ENCODE data around the gene RASL11B.

Gene RASL11B

DNA sequence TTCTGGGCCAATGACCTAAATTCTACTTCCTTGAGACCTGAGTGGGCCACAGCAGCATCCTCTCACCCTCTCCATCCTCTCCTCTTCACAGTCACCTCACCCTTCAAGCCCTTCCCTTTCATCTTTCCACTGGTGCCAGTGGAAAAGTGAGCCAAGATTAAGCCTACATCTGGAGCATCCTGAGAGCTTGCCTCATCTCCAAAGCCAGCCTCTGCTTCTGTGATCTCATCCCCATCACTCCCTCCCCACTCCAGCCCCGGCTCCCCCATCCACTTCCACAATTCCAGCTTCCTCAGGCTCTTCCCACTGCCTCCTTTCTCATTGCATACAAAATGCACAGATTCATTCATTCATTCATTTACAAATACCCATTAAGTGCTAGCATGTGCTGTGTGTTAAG is 10.1 kb upstream of the RASL11B start:
- no peak overlapping the region for H3K4me2 ChIP-seq

DNA sequence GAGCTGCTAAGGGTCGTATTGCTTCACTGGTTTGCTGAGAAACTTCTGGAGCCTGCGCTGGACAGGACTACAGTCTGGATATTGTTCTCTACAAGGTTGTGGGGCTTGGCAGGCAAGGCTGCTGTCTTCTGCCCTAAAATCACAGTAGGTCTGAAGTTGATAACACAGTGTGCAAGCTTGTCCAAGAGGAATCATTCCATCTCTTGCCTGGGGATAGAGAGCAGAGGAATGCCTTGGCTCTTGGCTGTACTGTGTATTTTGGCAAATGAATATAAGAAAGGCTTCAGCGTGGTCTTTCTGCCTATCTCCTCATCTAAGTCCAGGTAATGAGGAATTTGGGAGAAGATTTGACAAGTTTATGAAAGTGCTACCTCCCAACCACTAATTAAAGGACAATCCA is 9.4 kb upstream of the RASL11B start:
- Histone ChIP-seq H3K9ac (no peak overlapping the region), H3K36me3 (ENCODE audit: insufficient read depth) (no peaks in the 10 kb centered on the region), H3K27me3 (ENCODE audit: insufficient read depth, low read depth) (no peaks in the 10 kb centered on the region), H3K4me3 (IDR thresholded peaks at IDR 0.05; ENCODE audit: insufficient read depth, low read depth, low read length) (no peak overlapping the region), H3K79me2 (ENCODE audit: insufficient read depth, low read depth) (no peaks in the 10 kb centered on the region), H3K4me2 (no peak overlapping the region), H2AFZ (ENCODE audit: low read depth) (no peak overlapping the region), H3K4me1 (ENCODE audit: low read depth, poor library complexity, severe bottlenecking) (peaks cover 8% of the 10 kb centered on the region), H4K20me1 (ENCODE audit: insufficient read depth) (no peaks in the 10 kb centered on the region), H3K27ac (no peak overlapping the region)
- TF ChIP-seq, protein P1, sequence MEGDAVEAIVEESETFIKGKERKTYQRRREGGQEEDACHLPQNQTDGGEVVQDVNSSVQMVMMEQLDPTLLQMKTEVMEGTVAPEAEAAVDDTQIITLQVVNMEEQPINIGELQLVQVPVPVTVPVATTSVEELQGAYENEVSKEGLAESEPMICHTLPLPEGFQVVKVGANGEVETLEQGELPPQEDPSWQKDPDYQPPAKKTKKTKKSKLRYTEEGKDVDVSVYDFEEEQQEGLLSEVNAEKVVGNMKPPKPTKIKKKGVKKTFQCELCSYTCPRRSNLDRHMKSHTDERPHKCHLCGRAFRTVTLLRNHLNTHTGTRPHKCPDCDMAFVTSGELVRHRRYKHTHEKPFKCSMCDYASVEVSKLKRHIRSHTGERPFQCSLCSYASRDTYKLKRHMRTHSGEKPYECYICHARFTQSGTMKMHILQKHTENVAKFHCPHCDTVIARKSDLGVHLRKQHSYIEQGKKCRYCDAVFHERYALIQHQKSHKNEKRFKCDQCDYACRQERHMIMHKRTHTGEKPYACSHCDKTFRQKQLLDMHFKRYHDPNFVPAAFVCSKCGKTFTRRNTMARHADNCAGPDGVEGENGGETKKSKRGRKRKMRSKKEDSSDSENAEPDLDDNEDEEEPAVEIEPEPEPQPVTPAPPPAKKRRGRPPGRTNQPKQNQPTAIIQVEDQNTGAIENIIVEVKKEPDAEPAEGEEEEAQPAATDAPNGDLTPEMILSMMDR (conservative IDR thresholded peaks at IDR 0.05; ENCODE audit: low read depth, low read length), result no peak

More for the DNA sequence above, 10.1 kb upstream of the RASL11B start:
- Histone ChIP-seq H3K27me3 (ENCODE audit: insufficient read depth, low read depth) (no peaks in the 10 kb centered on the region), H3K36me3 (ENCODE audit: insufficient read depth) (no peaks in the 10 kb centered on the region), H3K79me2 (ENCODE audit: insufficient read depth, low read depth) (no peaks in the 10 kb centered on the region), H3K4me1 (ENCODE audit: low read depth, poor library complexity, severe bottlenecking) (peaks cover 8% of the 10 kb centered on the region), H3K9ac (no peak overlapping the region), H3K4me3 (IDR thresholded peaks at IDR 0.05; ENCODE audit: insufficient read depth, low read depth, low read length) (no peak overlapping the region), H2AFZ (ENCODE audit: low read depth) (no peak overlapping the region), H3K27ac (no peak overlapping the region), H4K20me1 (ENCODE audit: insufficient read depth) (no peaks in the 10 kb centered on the region)
- TF ChIP-seq, protein P1 (conservative IDR thresholded peaks at IDR 0.05; ENCODE audit: low read depth, low read length), result no peak

GRCh38 chr4:52853351-52853750 is 8.8 kb upstream of the RASL11B start:
- no peaks in the 10 kb centered on the region for H3K27me3 ChIP-seq (ENCODE audit: insufficient read depth, low read depth)

GRCh38 chr4:52856801-52857200 is 5.3 kb upstream of the RASL11B start:
- Histone ChIP-seq H3K9ac (no peak overlapping the region), H3K27ac (no peak overlapping the region), H3K4me2 (no peak overlapping the region), H3K4me1 (ENCODE audit: low read depth, poor library complexity, severe bottlenecking) (peaks cover 8% of the 10 kb centered on the region), H3K36me3 (ENCODE audit: insufficient read depth) (no peaks in the 10 kb centered on the region), H4K20me1 (ENCODE audit: insufficient read depth) (no peaks in the 10 kb centered on the region), H3K4me3 (IDR thresholded peaks at IDR 0.05; ENCODE audit: insufficient read depth, low read depth, low read length) (no peak overlapping the region), H3K79me2 (ENCODE audit: insufficient read depth, low read depth) (no peaks in the 10 kb centered on the region), H3K27me3 (ENCODE audit: insufficient read depth, low read depth) (no peaks in the 10 kb centered on the region), H2AFZ (ENCODE audit: low read depth) (no peak overlapping the region)
- TF ChIP-seq, protein P1 (conservative IDR thresholded peaks at IDR 0.05; ENCODE audit: low read depth, low read length), result no peak

More at GRCh38 chr4:52853351-52853750, 8.8 kb upstream of the RASL11B start:
- no peak overlapping the region for H3K27ac ChIP-seq
- H3K4me2 ChIP-seq, result no peak overlapping the region; the same call in 1 of the 2 replicates
- no peak overlapping the region for H3K4me3 ChIP-seq (IDR thresholded peaks at IDR 0.05; ENCODE audit: insufficient read depth, low read depth, low read length)
- H3K36me3 ChIP-seq (ENCODE audit: insufficient read depth), result no peaks in the 10 kb centered on the region
- TF ChIP-seq, protein P1 (conservative IDR thresholded peaks at IDR 0.05; ENCODE audit: low read depth, low read length), result no peak
- H4K20me1 ChIP-seq (ENCODE audit: insufficient read depth), result no peaks in the 10 kb centered on the region
- no peak overlapping the region for H3K9ac ChIP-seq
- H2AFZ ChIP-seq (ENCODE audit: low read depth), result no peak overlapping the region
- no peaks in the 10 kb centered on the region for H3K79me2 ChIP-seq (ENCODE audit: insufficient read depth, low read depth)
- H3K4me1 ChIP-seq (ENCODE audit: low read depth, poor library complexity, severe bottlenecking), result peaks cover 8% of the 10 kb centered on the region
